GM10266 (cell line): Measurements from ENCODE around the gene RNF26.

Experiments used
- DNase-seq: peaks from one replicate; pipeline ENCODE4 v3.0.0; 2012; ENCODE audit errors: extremely low spot score
- TF ChIP-seq, protein P1 (sequence below): IDR thresholded peaks from 2 replicates; pipeline ENCODE4 v1.5.1; 2012; ENCODE audit warnings: mild to moderate bottlenecking, low read depth; ENCODE audit not compliant: control insufficient read depth, insufficient read depth; ENCODE audit errors: missing control alignments

Gene RNF26

DNA sequence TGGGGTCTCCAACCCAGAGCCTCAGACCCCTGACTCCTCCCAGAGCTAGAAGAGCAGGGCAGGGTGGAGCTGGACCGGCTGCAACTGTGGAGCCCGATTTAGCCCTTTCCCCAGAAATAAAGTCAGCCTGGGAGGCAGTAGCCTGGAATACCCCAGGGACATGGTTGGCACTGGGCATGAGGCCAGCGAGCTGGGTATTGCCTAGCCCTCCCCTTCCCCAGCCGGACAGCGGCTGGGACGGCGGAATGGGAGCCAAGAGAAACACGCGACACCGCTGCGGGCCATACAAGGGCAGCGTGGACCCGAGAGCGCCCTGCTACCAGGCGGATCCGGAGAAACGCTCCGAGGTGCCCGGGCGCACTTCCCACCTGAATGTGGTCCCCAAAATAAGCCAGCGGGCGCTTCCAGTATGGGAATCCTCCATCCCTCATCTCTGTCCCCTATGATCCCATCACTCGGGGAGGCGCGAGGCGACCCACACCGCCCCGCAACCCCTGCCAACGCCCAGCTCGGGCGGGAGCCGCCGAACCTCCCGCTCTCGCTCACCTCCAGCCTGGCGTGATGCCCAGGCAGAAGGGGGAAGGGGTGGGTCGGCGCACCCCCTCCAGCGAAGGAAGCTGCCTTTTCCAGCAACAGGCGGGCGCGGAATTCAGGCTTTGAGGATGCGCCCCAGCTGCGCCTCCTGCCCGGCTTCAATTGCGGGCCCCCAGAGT, 18.2 kb upstream of the RNF26 start:
- TF ChIP-seq, protein P1, sequence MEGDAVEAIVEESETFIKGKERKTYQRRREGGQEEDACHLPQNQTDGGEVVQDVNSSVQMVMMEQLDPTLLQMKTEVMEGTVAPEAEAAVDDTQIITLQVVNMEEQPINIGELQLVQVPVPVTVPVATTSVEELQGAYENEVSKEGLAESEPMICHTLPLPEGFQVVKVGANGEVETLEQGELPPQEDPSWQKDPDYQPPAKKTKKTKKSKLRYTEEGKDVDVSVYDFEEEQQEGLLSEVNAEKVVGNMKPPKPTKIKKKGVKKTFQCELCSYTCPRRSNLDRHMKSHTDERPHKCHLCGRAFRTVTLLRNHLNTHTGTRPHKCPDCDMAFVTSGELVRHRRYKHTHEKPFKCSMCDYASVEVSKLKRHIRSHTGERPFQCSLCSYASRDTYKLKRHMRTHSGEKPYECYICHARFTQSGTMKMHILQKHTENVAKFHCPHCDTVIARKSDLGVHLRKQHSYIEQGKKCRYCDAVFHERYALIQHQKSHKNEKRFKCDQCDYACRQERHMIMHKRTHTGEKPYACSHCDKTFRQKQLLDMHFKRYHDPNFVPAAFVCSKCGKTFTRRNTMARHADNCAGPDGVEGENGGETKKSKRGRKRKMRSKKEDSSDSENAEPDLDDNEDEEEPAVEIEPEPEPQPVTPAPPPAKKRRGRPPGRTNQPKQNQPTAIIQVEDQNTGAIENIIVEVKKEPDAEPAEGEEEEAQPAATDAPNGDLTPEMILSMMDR: no peak
- no peak for DNase-seq

DNA sequence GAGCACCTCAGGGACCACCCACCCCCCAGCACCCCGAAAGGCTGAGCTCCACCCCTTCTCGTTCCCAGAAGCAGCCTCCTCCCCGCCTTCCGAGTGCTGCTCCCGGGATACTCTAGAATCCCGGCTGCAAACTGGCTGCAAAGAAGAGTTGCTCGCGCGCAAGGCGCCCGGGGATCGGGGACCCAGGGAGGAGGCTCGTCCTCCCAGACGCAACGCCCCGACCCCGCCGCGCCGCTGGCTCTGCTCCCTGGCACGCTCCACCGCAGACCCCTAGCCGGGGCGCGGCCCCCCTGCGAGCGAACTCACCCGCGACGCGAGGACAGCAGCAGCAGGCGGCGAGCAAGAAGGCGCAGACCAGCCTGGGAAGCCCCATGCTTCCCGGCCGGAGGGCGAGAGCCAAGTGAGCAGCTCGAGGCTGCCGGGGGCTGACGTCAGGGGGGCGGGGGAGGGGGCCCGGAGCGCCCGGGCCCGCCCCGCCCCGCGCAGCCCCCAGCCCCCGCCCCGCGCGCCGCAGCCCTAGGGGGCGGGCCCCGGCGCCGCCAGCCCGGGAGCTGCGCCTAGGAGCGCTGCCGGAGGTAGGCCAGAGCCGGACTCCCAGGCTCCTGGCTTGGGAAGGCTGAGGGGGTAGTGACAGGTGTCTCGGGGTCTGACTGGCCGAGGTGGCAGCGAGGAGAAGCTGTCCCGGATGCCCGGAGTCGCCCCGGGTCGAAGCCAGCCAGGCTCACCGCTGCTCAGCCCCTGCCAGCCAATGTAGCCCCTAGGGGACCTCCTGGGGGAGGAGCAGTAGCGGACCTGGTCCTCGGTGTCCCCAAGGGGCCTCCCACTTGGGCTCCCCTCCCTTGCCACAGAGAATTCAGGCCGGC, 17.4 kb upstream of the RNF26 start, which contains the start of gene MCAM:
Gene MCAM, minus strand, starts transcription at position 402 of the 863 bp plus-strand sequence. Its CDS starts 29 bp downstream, at position 373.
- TF ChIP-seq, protein P1: no peak
- peak; percentile 75 for DNase-seq

DNA sequence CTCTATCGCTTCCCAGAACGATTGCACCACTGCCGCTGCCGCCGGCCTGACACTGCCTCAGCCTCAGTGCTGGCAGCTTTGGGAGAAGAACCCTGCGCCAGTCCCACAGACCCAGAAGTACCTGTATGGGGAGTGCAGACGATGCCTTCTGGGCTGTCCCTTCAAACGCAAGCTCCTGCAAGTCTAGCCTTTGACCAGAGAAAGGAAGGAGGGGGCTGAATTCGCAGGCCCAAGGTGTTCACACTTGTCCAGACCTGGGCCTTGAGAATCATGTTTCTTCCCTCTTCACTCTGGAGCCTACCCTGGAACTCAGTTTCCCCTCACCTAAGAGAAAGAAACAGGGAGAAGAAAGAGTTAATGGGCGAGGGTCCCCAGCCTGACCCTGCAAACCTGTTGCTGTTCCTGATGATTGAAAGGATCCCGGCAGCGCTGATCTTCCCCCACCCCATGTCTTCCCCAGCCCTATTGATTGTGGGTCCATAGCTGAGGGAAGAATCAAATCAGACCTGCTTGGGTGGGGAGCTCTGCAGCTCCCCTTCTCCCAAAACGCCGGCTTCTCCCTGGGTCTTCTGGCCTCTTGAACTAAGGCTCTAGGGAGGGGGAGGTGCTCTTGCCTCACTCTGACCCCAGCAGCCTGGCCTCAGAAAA, 16.6 kb upstream of the RNF26 start:
- no peak for DNase-seq
- TF ChIP-seq, protein P1: no peak

DNA sequence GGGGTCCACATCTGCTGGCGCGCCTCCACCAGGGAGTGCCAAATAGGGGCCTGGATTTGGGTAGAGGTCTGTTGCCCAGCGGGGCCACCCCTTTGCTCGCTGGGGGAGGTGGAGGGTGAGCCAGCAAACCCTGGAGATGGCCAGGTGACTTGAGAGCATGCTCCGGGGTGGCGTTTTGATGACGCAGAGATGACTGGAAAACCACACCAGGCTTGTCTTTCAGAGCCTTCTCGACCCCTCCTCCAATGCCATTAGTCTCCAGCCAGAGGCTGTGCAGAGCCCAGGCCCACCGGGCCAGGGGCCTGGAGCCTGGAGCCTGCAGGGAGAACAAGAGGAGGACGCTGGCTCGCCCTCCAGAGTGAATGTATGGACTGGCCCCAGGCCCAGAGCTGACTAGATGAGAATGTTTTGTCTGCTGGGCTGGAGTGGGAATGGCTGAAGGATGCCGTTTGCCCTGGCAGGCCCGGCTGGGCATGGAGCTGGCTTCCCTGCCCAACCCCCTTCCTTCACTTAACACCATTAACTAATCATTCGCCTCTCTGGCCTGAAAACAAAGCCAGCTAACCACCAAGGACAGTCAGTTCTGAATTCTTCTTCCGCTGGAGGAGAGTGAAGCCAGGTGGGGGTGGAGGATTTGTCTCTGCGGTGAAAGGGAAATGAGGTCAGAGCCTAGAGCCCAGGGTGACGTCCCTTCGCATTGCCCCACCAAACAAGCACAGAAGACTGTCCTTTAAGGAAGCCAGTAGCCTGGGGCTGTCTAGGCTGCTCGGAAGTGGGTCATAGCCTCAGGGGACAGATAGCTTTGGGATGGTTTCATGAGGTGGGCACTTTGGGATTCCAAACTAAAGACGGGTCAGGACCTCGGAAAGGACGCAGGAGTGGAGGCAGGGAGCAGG, 15.8 kb upstream of the RNF26 start:
- DNase-seq: peak; percentile 93
- TF ChIP-seq, protein P1: no peak

DNA sequence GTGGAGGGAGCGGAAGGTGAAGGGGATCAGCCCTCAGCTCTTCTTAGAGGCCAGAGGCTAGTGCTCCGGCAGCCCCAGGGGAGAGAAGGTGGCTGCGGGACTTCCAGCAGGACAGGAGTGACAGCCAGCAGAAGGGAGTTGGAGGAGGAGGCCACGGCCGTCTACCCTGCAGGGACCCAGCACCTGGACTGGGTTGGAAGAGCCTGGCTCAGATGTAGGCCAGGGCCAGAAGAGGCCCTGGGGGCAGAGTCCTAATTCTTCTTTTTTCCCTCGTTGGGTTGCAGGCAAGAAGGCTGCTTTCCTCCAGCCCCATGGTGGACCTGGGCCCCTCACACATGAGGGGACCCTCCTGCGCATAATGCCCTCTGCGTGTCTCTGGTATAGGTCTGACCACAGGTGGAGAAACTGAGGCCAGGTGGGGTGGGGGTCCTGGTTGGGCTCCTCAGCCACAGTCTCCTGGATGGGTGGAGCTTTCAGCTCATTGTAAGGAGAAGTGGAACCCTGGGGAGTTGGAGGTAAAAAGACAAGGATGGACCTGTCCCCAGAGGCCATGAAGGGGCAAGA, 15.1 kb upstream of the RNF26 start:
- TF ChIP-seq, protein P1: no peak
- DNase-seq: no peak

DNA sequence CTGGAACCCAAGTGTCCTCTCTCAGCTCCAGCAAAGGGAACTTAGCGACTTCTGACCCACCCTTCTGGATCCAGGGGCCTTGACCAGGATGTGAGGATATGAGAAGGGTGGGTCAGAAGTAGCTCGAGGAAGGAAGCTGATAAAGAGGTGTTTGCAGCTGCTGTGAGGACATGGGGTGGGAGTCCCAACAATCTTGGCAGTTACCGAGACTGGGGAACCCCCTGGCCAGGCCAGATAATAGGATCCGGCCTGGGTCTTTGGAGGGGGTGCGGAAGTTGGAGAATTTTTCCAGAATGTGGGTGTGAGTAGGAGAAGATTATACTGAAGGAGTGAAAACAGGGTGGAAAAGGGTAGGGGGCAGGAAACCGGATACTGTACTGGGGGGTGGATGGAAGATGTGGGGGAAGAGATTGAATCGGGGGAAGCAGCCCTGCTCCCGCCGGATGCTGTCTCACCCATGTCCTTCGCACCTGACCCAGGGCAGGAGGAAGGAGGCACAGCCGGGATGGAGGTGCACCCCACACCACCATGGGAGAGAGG, 14.6 kb upstream of the RNF26 start:
- no peak for DNase-seq
- TF ChIP-seq, protein P1: no peak
